CD4-positive, alpha-beta T cell treated with Interleukin-15 for 4 hours (primary cell): Measurements from ENCODE around the gene ZNF723.
"Not testable (repeated sequence)": the region's sequence is repeated elsewhere in the genome, so short reads cannot be mapped to it uniquely, and the experiment has no call there.

Experiments used
- DNase-seq: peaks from one replicate; pipeline ENCODE4 v3.0.0-alpha.2; 2020; ENCODE audit warnings: low spot score

Gene ZNF723

GRCh38 chr19:22832031-22832762, at the start of gene ZNF723:
Gene ZNF723 (plus strand): TSS chr19:22832291. CDS start chr19:22832380, 89 bp downstream.
- no peak for DNase-seq

GRCh38 chr19:22783651-22784410, 48.3 kb upstream of the ZNF723 start, which contains the start of gene ZNF99:
Gene ZNF99 (minus strand): TSS chr19:22784151. CDS start chr19:22784016, 135 bp downstream.
- DNase-seq = peak; percentile 0

GRCh38 chr19:22792863-22793262, 39.2 kb upstream of the ZNF723 start:
- not testable (repeated sequence) for DNase-seq

GRCh38 chr19:22797040-22797439, 35.1 kb upstream of the ZNF723 start:
- no peak for DNase-seq

GRCh38 chr19:22806418-22806817, 25.7 kb upstream of the ZNF723 start:
- DNase-seq = no peak

- DNase-seq = no peak
These were observed 24.8 kb upstream of the ZNF723 start for GRCh38 chr19:22807061-22807835.

GRCh38 chr19:22814124-22814523, 18.0 kb upstream of the ZNF723 start:
- DNase-seq = no peak

- no peak for DNase-seq
These were observed 880 bp upstream of the ZNF723 start for GRCh38 chr19:22831211-22831610.

- not testable (repeated sequence) for DNase-seq
These were observed 25.7 kb downstream of the ZNF723 start for GRCh38 chr19:22857713-22858320.

GRCh38 chr19:22882797-22883196, 50.7 kb downstream of the ZNF723 start:
- DNase-seq = peak; percentile 0

- no peak for DNase-seq
These were observed 61.8 kb downstream of the ZNF723 start for GRCh38 chr19:22893855-22894270.

- no peak for DNase-seq
These were observed 69.5 kb downstream of the ZNF723 start for GRCh38 chr19:22901431-22902130.
